ENCODE measurements around the gene SNX8.
"Not testable (repeated sequence)": the region's sequence is repeated elsewhere in the genome, so short reads cannot be mapped to it uniquely, and the experiment has no call there.

Gene SNX8

DNA sequence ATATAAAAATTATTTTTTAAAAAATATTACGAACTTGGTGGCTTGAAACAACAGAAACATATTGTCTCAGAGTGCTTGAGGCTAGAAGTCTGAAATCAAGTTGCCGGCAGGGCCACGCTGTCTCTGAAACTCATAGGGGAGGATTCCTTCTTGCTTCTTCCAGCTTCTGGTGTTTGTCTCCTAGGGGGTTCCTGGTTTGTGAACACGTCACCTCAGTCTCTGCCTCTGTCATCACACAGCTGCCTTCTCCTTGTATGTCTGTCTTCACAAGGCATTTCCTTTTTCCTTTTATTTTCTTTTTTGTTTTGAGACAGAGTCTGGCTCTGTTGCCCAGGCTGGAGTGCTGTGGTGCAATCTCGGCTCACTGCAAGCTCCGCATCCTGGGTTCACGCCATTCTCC, 12.7 kb upstream of the SNX8 start:
- no peak for DNase-seq (ENCODE audit: low read depth, low spot score)
- TF ChIP-seq, protein P1, sequence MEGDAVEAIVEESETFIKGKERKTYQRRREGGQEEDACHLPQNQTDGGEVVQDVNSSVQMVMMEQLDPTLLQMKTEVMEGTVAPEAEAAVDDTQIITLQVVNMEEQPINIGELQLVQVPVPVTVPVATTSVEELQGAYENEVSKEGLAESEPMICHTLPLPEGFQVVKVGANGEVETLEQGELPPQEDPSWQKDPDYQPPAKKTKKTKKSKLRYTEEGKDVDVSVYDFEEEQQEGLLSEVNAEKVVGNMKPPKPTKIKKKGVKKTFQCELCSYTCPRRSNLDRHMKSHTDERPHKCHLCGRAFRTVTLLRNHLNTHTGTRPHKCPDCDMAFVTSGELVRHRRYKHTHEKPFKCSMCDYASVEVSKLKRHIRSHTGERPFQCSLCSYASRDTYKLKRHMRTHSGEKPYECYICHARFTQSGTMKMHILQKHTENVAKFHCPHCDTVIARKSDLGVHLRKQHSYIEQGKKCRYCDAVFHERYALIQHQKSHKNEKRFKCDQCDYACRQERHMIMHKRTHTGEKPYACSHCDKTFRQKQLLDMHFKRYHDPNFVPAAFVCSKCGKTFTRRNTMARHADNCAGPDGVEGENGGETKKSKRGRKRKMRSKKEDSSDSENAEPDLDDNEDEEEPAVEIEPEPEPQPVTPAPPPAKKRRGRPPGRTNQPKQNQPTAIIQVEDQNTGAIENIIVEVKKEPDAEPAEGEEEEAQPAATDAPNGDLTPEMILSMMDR (IDR thresholded peaks at IDR 0.05; ENCODE audit: low read depth, low read length) = no peak

DNA sequence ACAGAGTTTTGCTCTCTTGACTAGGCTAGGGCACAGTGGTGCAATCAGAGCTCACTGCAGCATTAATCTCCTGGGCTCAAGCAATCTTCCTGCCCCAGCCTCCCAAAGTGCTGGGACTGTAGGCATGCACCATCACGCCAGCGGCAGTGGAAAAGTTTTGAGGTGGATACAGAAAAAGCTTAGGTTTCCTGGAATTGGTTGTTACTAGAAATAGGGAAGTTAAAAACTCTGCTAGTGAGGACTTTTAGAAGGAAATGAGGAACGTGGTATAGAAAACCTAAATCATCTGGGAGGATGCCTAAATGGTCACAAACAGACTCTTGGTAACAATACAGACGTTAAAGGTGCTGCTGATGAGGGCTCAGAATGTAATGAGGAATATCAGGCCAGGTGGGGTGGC, 10.9 kb upstream of the SNX8 start:
- in situ Hi-C loops (cut with HindIII; ENCODE audit: low sequenced_read_pairs) = no loop called here
- TF ChIP-seq, protein P1 (IDR thresholded peaks at IDR 0.05; ENCODE audit: low read depth, low read length) = no peak
- no peak for DNase-seq (ENCODE audit: low read depth, low spot score)
- no peak overlapping the region for H3K4me3 ChIP-seq (ENCODE audit: low read depth, low read length)

More for the DNA sequence above, 12.7 kb upstream of the SNX8 start:
- H3K4me3 ChIP-seq (ENCODE audit: low read depth, low read length) = no peak overlapping the region
- in situ Hi-C loops (cut with HindIII; ENCODE audit: low sequenced_read_pairs) = no loop called here

DNA sequence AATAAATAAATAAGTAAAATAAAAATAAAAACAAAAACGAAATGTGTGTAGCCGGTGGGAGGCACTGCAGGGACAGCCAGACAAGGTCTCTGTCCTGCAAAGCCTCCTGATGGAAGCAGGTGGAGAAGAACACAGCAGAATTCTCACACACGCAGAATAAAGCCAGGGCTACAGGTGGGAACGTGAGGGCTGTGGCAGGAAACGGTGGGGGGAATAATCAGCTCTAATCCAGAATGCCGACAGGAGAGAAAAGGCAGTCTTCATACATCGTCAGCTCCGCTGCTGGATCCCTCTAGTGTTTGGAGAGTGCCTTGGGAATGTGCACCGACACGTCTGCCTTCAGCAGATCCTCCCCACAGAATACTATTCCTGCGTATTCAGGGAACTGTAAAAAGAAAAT, 6.8 kb upstream of the SNX8 start:
- H3K4me3 ChIP-seq (ENCODE audit: low read depth, low read length) = no peak overlapping the region
- no peak for DNase-seq (ENCODE audit: low read depth, low spot score)
- in situ Hi-C loops (cut with HindIII; ENCODE audit: low sequenced_read_pairs) = no loop called here
- TF ChIP-seq, protein P1 (IDR thresholded peaks at IDR 0.05; ENCODE audit: low read depth, low read length) = peak; percentile 21

DNA sequence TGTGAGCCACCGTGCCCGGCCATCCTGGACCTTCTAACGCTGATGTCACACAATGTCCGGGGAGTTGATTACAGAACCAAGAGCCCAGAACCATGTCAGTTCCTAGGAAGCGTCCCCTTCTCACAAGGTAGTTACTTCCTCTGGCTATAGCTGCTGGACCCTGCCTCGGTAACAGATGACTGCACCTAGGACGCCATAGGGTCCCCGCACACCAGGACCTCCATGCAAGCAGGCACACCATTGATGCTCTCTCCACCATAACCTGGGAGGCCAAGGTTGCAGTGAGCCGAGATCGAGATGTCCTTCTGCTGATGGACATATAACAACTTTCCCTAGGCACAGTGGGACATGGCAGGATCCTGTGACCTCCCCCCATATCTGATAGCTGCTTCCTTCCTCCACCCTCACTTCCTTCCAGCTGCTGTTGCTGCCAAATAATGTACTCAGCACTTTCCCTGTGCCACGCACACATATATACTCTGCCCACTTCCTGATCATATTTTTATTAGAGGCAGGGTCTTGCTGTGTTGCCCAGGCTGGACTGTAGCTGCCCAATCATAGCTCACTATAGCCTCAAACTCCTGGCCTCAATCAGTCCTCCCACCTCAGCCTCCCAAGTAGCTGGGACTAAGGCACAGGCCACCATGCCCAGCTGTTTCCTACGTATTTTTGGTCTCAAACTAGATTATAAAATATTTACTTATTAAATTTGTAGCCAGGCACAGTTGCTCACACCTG, 3.5 kb upstream of the SNX8 start:
- no peak for DNase-seq (ENCODE audit: low read depth, low spot score)
- TF ChIP-seq, protein P1 (IDR thresholded peaks at IDR 0.05; ENCODE audit: low read depth, low read length) = no peak
- no peak overlapping the region for H3K4me3 ChIP-seq (ENCODE audit: low read depth, low read length)
- in situ Hi-C loops (cut with HindIII; ENCODE audit: low sequenced_read_pairs) = no loop called here

DNA sequence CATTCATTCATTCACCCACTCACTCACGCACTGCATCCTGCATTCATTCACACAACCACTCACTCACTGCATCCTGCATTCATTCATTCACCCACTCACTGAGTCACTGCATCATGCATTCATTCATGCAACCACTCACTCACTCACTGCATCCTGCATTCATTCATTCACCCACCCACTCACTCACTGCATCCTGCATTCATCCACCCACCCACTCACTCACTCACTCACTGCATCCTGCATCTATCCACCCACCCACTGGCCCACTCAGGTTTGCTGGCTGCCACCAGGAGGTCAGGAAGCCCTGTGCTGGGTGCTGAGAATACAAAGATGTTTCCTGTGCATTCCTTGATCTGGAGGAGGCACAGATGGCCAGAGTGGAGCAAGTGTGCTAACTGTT, 2.3 kb upstream of the SNX8 start:
- DNase-seq (ENCODE audit: low read depth, low spot score) = no peak
- TF ChIP-seq, protein P1 (IDR thresholded peaks at IDR 0.05; ENCODE audit: low read depth, low read length) = no peak
- in situ Hi-C loops (cut with HindIII; ENCODE audit: low sequenced_read_pairs) = no loop called here
- no peak overlapping the region for H3K4me3 ChIP-seq (ENCODE audit: low read depth, low read length)

DNA sequence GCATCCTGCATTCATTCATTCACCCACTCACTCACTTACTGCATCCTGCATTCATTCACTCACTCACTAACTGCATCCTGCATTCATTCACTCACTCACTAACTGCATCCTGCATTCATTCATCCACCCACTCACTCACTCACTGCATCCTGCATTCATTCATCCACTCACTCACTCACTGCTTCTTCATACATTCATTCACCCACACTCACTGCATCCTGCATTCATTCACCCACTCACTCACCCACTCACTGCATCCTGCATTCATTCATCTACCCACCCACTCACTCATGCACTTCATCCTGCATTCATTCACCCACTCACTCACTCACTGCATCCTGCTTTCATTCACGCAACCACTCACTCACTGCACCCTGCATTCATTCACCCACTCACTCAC, 1.5 kb upstream of the SNX8 start:
- H3K4me3 ChIP-seq (ENCODE audit: low read depth, low read length) = no peak overlapping the region
- DNase-seq (ENCODE audit: low read depth, low spot score) = no peak
- in situ Hi-C loops (cut with HindIII; ENCODE audit: low sequenced_read_pairs) = no loop called here
- TF ChIP-seq, protein P1 (IDR thresholded peaks at IDR 0.05; ENCODE audit: low read depth, low read length) = no peak

DNA sequence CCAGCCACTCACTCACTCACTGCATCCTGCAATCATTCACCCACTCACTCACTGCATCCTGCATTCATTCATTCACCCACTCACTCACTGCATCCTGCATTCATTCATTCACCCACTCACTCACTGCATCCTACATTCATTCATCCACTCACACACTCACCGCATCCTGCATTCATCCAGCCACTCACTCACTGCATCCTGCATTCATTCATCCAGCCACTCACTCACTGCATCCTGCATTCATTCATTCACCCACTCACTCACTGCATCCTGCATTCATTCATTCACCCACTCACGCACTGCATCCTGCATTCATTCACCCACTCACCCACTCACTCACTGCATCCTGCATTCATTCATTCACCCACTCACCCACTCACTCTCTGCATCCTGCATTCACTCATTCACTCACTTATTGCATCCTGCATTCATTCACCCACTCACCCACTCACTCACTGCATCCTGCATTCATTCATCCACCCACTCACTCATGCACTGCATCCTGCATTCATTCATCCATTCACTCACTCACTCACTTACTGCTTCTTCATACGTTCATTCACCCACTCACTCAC, 802 bp upstream of the SNX8 start:
- H3K4me3 ChIP-seq (ENCODE audit: low read depth, low read length) = peak overlapping the region; percentile 49
- DNase-seq (ENCODE audit: low read depth, low spot score); in situ Hi-C loops (cut with HindIII; ENCODE audit: low sequenced_read_pairs): not testable (repeated sequence)

All from astrocyte of the spinal cord (primary cell).